Ovary (tissue), 9 donors: ENCODE measurements around the gene ARL6IP1. TPM values are rescaled to one million over a fixed set of nuclear protein-coding genes. Genes with fewer than 3 reads are reported as not detected.

Experiments used
- DNase-seq, 5 donors: peaks; one replicate each; pipeline ENCODE4 v3.0.0-alpha.2; 2019 to 2020
- H3K27ac ChIP-seq, 2 donors: fragments of 200-600 bp; one replicate each; pipeline versions ENCODE4 v1.5.1 to v1.8.0; 2019 to 2022
- H3K27me3 ChIP-seq: fragments of 200-600 bp; one replicate; pipeline ENCODE4 v1.8.0; 2022
- H3K36me3 ChIP-seq: fragments of 200-600 bp; sonication (generic); one replicate; pipeline ENCODE4 v1.5.1; 2019
- H3K4me1 ChIP-seq: one replicate; pipeline ENCODE4 v1.8.1; 2013; ENCODE audit warnings: mild to moderate bottlenecking, moderate library complexity; ENCODE audit not compliant: insufficient read depth
- H3K4me3 ChIP-seq: fragments of 200-600 bp; sonication (generic); one replicate; pipeline ENCODE4 v1.5.1; 2017
- H3K9me3 ChIP-seq, 2 donors: fragments of 200-600 bp in 1 of 2; sonication (generic) in 1 of 2; one replicate each; pipeline versions ENCODE4 v1.5.1 to v1.8.1; 2013 to 2019; ENCODE audit warnings: mild to moderate bottlenecking in 1 of 2, moderate library complexity in 1 of 2
- CTCF ChIP-seq, 3 donors: fragments of 450-650 bp in 2 of 3; fragments of 200-600 bp in 1 of 3; IDR thresholded peaks; one replicate each; pipeline versions ENCODE4 v1.5.1 to v1.8.0; 2016 to 2022; ENCODE audit warnings: antibody characterized with exemption in 3 of 3, mild to moderate bottlenecking in 1 of 3
- EP300 ChIP-seq: sonication (generic); formaldehyde crosslinking; IDR thresholded peaks from one replicate; pipeline ENCODE4 v1.6.1; 2017; ENCODE audit warnings: antibody characterized with exemption
- POLR2A ChIP-seq: fragments of 450-650 bp; IDR thresholded peaks from one replicate; pipeline ENCODE4 v1.6.1; 2017; ENCODE audit warnings: antibody characterized with exemption, mild to moderate bottlenecking, moderate library complexity
- WGBS, 3 donors: extraction: QIAGEN DNeasy Blood & Tissue Kit in 1 of 3; methylation state at CpG; one replicate each; pipeline versions ENCODE4 v1.1.5 to v1.1.7; 2013 to 2017; 5-methylcytosine and 5-hydroxymethylcytosine counted together
- intact Hi-C, 4 donors: fragments of 100-400 bp; cut with DNase I; formaldehyde crosslinking; loops; one replicate each; pipeline versions ENCODE4 v1.11.0 to v1.15.1; 2022 to 2023
- polyA plus RNA-seq, 2 donors: library from polyadenylated mRNA; stranded (reverse); fragments of 200-250 nt in 1 of 2; fragments of 350-450 nt in 1 of 2; fragmentation: Illumina TruSeq in 1 of 2; extraction: RNeasy Lipid Tissue Mini Kit (QIAGEN cat#74804) in 1 of 2; gene quantifications; one replicate each; pipeline ENCODE4 v1.2.3, GENCODE V29; 2013 to 2014
- total RNA-seq, 7 donors: library from RNA; depleted of rRNA in 2 of 7; stranded (reverse); fragments of >200 nt in 2 of 7; fragmentation: NEBNext Ultra II Directional in 3 of 7; extraction: Animal tissue kit (Norgen Biotek cat#: 25700) in 3 of 7; gene quantifications; one replicate each; pipeline versions ENCODE4 v1.1.0 to v1.2.4, GENCODE V29; 2016 to 2023
- donor health status: DM: no; HTN: no; CAD: no; lungs with moderate emphysema.
- donor health status: DM: no; HTN: no; CAD: no.
- donor health status: Bipolar disorder and iron deficiency.
- donor health status: DM: yes; HTN: yes; CAD: no.
- donor health status: DM: no; HTN: no; CAD: no.
- donor health status: DM: yes; HTN: yes; CAD: no.

The ARL6IP1 gene
- total and polyA plus RNA-seq, 9 donors: 82.7 to 200 (median 109) TPM

- TF ChIP-seq POLR2A (peak; percentile 83), CTCF (IDR thresholded peaks at IDR 0.05) (no peak), EP300 (no peak)
- Histone ChIP-seq H3K27ac (peak within 1 kb of the TSS; percentile 48 to 61), H3K27me3 (no peaks in the 10 kb centered on the region), H3K4me3 (peak within 1 kb of the TSS; percentile 73), H3K9me3 (no peaks in the 10 kb centered on the region), H3K36me3 (no peaks in the 10 kb centered on the region), H3K4me1 (peaks cover 21% of the 10 kb centered on the region)
- WGBS, 3 donors: 2 to 3% (median 3%) methylated on average over 52 to 60 of the region's 60 CpGs
- intact Hi-C loops: no loop called here
- DNase-seq: peak; percentile 91 to 96 (median 93)
Measured at GRCh38 chr16:18789850-18790706, 11.3 kb downstream of the ARL6IP1 start, which contains the start of gene RPS15A. TSS of gene RPS15A (minus strand) at chr16:18790334. CDS start at chr16:18789113, 1,221 bp downstream.

DNA sequence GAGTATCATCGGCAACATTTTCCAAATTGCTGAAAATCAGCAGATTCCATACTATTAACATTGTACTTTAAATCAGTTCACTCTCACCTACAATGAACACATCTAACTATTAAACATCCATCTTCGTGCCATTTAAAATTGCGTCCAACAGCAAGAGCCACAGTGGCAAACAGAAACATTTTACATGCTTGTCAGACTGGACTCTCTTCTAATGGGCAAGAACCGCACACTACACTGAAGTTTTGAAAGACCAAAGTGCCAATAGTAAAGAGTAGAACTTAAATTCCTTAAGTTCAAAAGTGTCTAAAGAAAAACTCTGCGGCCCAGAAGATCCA is 11.9 kb downstream of the ARL6IP1 start:
- TF ChIP-seq POLR2A (no peak), CTCF (IDR thresholded peaks at IDR 0.05) (no peak), EP300 (no peak)
- peaks cover 21% of the 10 kb centered on the region for H3K4me1 ChIP-seq
- 0 to 1% (median 0%) methylated on average over 5 of the region's 5 CpGs for WGBS, 3 donors
- intact Hi-C loops: no loop called here
- no peak for DNase-seq
- no peaks in the 10 kb centered on the region for H3K36me3 ChIP-seq
- peak overlapping the region; percentile 73 for H3K4me3 ChIP-seq
- no peaks in the 10 kb centered on the region for H3K9me3 ChIP-seq
- peak overlapping the region; percentile 46 to 61 for H3K27ac ChIP-seq
- H3K27me3 ChIP-seq: no peaks in the 10 kb centered on the region

- no peak for TF ChIP-seq CTCF (IDR thresholded peaks at IDR 0.05)
- TF ChIP-seq EP300: no peak
- no peak for TF ChIP-seq POLR2A
Measured at GRCh38 chr16:18788828-18789514, 12.4 kb downstream of the ARL6IP1 start.

GRCh38 chr16:18784917-18785623 is 16.3 kb downstream of the ARL6IP1 start:
- Histone ChIP-seq H3K27ac (no peak overlapping the region), H3K36me3 (no peaks in the 10 kb centered on the region), H3K4me1 (peaks cover 21% of the 10 kb centered on the region), H3K9me3 (no peaks in the 10 kb centered on the region), H3K27me3 (no peaks in the 10 kb centered on the region), H3K4me3 (no peak overlapping the region)
- WGBS, 3 donors: 44 to 46% (median 46%) methylated on average over 8 of the region's 8 CpGs
- intact Hi-C loops: no loop called here
- TF ChIP-seq CTCF (IDR thresholded peaks at IDR 0.05) (no peak), EP300 (no peak), POLR2A (no peak)
- no peak for DNase-seq

More at GRCh38 chr16:18788828-18789514, 12.4 kb downstream of the ARL6IP1 start:
- DNase-seq: no peak
- H3K27ac ChIP-seq: no peak overlapping the region
- H3K9me3 ChIP-seq: no peaks in the 10 kb centered on the region
- intact Hi-C loops: no loop called here
- H3K4me3 ChIP-seq: peak overlapping the region; percentile 73
- no peaks in the 10 kb centered on the region for H3K27me3 ChIP-seq
- H3K36me3 ChIP-seq: no peaks in the 10 kb centered on the region
- WGBS, 3 donors: 1 to 11% (median 2%) methylated on average over 20 of the region's 20 CpGs
- H3K4me1 ChIP-seq: peaks cover 21% of the 10 kb centered on the region
